ENCODE data around the gene TRPV3.

- TF ChIP-seq TRAFD1 (CRISPR knock-in tag; IDR thresholded peaks at IDR 0.05; ENCODE audit: borderline replicate concordance) (no peak), ZKSCAN8 (CRISPR knock-in tag; IDR thresholded peaks at IDR 0.05; ENCODE audit: borderline replicate concordance) (no peak), SSRP1 (CRISPR knock-in tag; IDR thresholded peaks at IDR 0.05) (no peak), MTF2 (CRISPR knock-in tag; IDR thresholded peaks at IDR 0.05; ENCODE audit: borderline replicate concordance) (no peak), NFKB2 (CRISPR knock-in tag; IDR thresholded peaks at IDR 0.05; ENCODE audit: borderline replicate concordance) (no peak), POLR2A (IDR thresholded peaks at IDR 0.05; ENCODE audit: insufficient read depth in 1 of 2, low read depth in 2 of 2, low read length in 2 of 2) (no peak), ZKSCAN1 (IDR thresholded peaks at IDR 0.05; ENCODE audit: low read length) (no peak), EZH2 (conservative IDR thresholded peaks at IDR 0.05; ENCODE audit: low read depth, low read length) (no peak), HMG20B (CRISPR knock-in tag; conservative IDR thresholded peaks at IDR 0.05) (no peak), BHLHE40 (IDR thresholded peaks at IDR 0.05; ENCODE audit: low read length) (no peak), RAD21 (CRISPR knock-in tag; IDR thresholded peaks at IDR 0.05) (no peak), ZNF589 (CRISPR knock-in tag; conservative IDR thresholded peaks at IDR 0.05) (no peak)
- TF ChIP-seq, protein P1, sequence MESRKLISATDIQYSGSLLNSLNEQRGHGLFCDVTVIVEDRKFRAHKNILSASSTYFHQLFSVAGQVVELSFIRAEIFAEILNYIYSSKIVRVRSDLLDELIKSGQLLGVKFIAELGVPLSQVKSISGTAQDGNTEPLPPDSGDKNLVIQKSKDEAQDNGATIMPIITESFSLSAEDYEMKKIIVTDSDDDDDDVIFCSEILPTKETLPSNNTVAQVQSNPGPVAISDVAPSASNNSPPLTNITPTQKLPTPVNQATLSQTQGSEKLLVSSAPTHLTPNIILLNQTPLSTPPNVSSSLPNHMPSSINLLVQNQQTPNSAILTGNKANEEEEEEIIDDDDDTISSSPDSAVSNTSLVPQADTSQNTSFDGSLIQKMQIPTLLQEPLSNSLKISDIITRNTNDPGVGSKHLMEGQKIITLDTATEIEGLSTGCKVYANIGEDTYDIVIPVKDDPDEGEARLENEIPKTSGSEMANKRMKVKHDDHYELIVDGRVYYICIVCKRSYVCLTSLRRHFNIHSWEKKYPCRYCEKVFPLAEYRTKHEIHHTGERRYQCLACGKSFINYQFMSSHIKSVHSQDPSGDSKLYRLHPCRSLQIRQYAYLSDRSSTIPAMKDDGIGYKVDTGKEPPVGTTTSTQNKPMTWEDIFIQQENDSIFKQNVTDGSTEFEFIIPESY (CRISPR knock-in tag; IDR thresholded peaks at IDR 0.05): no peak
- TF ChIP-seq, protein P2, sequence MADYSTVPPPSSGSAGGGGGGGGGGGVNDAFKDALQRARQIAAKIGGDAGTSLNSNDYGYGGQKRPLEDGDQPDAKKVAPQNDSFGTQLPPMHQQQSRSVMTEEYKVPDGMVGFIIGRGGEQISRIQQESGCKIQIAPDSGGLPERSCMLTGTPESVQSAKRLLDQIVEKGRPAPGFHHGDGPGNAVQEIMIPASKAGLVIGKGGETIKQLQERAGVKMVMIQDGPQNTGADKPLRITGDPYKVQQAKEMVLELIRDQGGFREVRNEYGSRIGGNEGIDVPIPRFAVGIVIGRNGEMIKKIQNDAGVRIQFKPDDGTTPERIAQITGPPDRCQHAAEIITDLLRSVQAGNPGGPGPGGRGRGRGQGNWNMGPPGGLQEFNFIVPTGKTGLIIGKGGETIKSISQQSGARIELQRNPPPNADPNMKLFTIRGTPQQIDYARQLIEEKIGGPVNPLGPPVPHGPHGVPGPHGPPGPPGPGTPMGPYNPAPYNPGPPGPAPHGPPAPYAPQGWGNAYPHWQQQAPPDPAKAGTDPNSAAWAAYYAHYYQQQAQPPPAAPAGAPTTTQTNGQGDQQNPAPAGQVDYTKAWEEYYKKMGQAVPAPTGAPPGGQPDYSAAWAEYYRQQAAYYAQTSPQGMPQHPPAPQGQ (CRISPR knock-in tag; IDR thresholded peaks at IDR 0.05; ENCODE audit: borderline replicate concordance): no peak
Measured at GRCh38 chr17:3532859-3533142, 24.8 kb downstream of the TRPV3 start.
